ENCODE data around the gene TPP1.

DNA sequence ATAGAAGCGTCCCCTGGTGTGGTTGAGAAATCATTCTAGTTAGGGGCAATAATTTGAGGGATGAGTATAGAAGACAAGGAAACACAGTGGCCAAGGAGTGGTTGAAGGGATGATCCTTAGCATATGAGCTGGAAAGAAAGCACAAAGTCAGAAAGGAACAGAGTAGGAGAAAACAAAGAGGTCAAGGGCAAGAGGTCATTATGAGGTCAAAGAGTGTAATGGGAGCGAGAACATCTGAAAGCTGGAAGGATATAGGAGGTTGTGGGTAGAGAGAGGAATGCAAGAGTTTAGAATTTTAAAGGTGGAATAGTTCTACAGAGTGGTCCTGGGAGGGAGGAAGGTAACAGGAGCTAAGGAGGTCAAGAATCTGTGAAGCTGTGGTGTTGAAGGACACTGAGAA, 34.4 kb upstream of the TPP1 start:
- TF ChIP-seq, protein P1, sequence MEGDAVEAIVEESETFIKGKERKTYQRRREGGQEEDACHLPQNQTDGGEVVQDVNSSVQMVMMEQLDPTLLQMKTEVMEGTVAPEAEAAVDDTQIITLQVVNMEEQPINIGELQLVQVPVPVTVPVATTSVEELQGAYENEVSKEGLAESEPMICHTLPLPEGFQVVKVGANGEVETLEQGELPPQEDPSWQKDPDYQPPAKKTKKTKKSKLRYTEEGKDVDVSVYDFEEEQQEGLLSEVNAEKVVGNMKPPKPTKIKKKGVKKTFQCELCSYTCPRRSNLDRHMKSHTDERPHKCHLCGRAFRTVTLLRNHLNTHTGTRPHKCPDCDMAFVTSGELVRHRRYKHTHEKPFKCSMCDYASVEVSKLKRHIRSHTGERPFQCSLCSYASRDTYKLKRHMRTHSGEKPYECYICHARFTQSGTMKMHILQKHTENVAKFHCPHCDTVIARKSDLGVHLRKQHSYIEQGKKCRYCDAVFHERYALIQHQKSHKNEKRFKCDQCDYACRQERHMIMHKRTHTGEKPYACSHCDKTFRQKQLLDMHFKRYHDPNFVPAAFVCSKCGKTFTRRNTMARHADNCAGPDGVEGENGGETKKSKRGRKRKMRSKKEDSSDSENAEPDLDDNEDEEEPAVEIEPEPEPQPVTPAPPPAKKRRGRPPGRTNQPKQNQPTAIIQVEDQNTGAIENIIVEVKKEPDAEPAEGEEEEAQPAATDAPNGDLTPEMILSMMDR (IDR thresholded peaks at IDR 0.05), result no peak
- no peak for TF ChIP-seq POLR2A (IDR thresholded peaks at IDR 0.05)

Data from thyroid gland (tissue), 4 donors.